DOHH2 (cell line): ENCODE measurements around the gene HDHD5.

Source experiments
- H3F3A ChIP-seq: fragments of 200-600 bp; sonication (generic), shearing (Covaris generic); 2 replicates; pipeline ENCODE4 v1.6.0; 2016; ENCODE audit warnings: antibody characterized with exemption, mild to moderate bottlenecking; ENCODE audit not compliant: control insufficient read depth, insufficient read depth
- H3K27ac ChIP-seq: fragments of 200-600 bp; sonication (generic); 2 replicates; pipeline ENCODE4 v1.5.1; 2014; ENCODE audit warnings: low read depth, mild to moderate bottlenecking, low read length, moderate library complexity
- H3K27me3 ChIP-seq: fragments of 200-600 bp; sonication (generic); 2 replicates; pipeline ENCODE4 v1.6.1; 2014; ENCODE audit warnings: mild to moderate bottlenecking, low read length, mixed read lengths; ENCODE audit not compliant: control insufficient read depth
- H3K36me3 ChIP-seq: fragments of 200-600 bp; sonication (generic); 2 replicates; pipeline ENCODE4 v1.6.1; 2014; ENCODE audit warnings: mild to moderate bottlenecking, low read length, moderate library complexity, mixed read lengths; ENCODE audit not compliant: control insufficient read depth
- H3K4me1 ChIP-seq: fragments of 200-600 bp; sonication (generic); 2 replicates; pipeline ENCODE4 v1.6.1; 2014; ENCODE audit warnings: mild to moderate bottlenecking, low read length, mixed read lengths; ENCODE audit not compliant: control insufficient read depth
- H3K4me2 ChIP-seq: fragments of 200-600 bp; sonication (generic); 2 replicates; pipeline ENCODE4 v1.6.0; 2014; ENCODE audit warnings: mild to moderate bottlenecking, low read length, moderate library complexity
- H3K4me3 ChIP-seq: fragments of 200-600 bp; sonication (generic); 2 replicates; pipeline ENCODE4 v1.5.1; 2014; ENCODE audit warnings: mild to moderate bottlenecking, low read length, mixed read lengths
- H3K79me2 ChIP-seq: fragments of 200-600 bp; sonication (generic); 2 replicates; pipeline ENCODE4 v1.6.1; 2014; ENCODE audit warnings: mild to moderate bottlenecking, low read length, mixed read lengths; ENCODE audit not compliant: control insufficient read depth
- H3K9me2 ChIP-seq: fragments of 200-600 bp; sonication (generic); replicated peaks from 2 replicates; pipeline ENCODE4 v1.6.1; 2014; ENCODE audit warnings: mild to moderate bottlenecking, low read length, mixed read lengths; ENCODE audit not compliant: control insufficient read depth
- H3K9me3 ChIP-seq: fragments of 200-600 bp; sonication (generic); 2 replicates; pipeline ENCODE4 v1.6.1; 2014; ENCODE audit warnings: antibody characterized with exemption, low read length, mixed read lengths; ENCODE audit not compliant: control insufficient read depth, insufficient read depth
- H4K20me1 ChIP-seq: fragments of 200-600 bp; sonication (generic); 2 replicates; pipeline ENCODE4 v1.6.0; 2014; ENCODE audit warnings: low read depth, mild to moderate bottlenecking, antibody characterized with exemption, low read length, moderate library complexity; ENCODE audit not compliant: control insufficient read depth, insufficient read depth
- CTCF ChIP-seq: fragments of 200-600 bp; sonication (generic); IDR thresholded peaks from one replicate; pipeline ENCODE4 v1.5.1; 2014; ENCODE audit warnings: antibody characterized with exemption, mild to moderate bottlenecking, low read depth, low read length; ENCODE audit not compliant: poor library complexity, severe bottlenecking
- EZH2phosphoT487 ChIP-seq: fragments of 200-600 bp; sonication (generic); IDR thresholded peaks from 2 replicates; pipeline ENCODE4 v1.6.1; 2017; ENCODE audit warnings: borderline replicate concordance, mild to moderate bottlenecking, antibody characterized with exemption, low read length, moderate library complexity, mixed read lengths

HDHD5 gene

GRCh38 chr22:17158568-17159503, at the start of gene HDHD5:
TSS of gene HDHD5 (minus strand) at chr22:17159277. CDS start at chr22:17159251, 26 bp downstream.
- H3K4me1 ChIP-seq: peaks cover 35% of the 10 kb centered on the region
- H3K36me3 ChIP-seq: peaks cover 14% of the 10 kb centered on the region
- TF ChIP-seq EZH2phosphoT487 (no peak), CTCF (no peak)

GRCh38 chr22:17205432-17205831, 46.4 kb upstream of the HDHD5 start:
- H3K9me2 ChIP-seq: no peaks in the 10 kb centered on the region
- H3K79me2 ChIP-seq: no peaks in the 10 kb centered on the region
- H3K4me1 ChIP-seq: peaks cover 3% of the 10 kb centered on the region; the same call in 1 of the 2 replicates
- no peak for TF ChIP-seq EZH2phosphoT487
- TF ChIP-seq CTCF: peak; percentile 60
- H3K27me3 ChIP-seq: no peaks in the 10 kb centered on the region
- H3K4me3 ChIP-seq: no peak overlapping the region
- no peaks in the 10 kb centered on the region for H3K36me3 ChIP-seq
- H3K27ac ChIP-seq: no peak overlapping the region
- no peak overlapping the region for H3K4me2 ChIP-seq
- no peaks in the 10 kb centered on the region for H3K9me3 ChIP-seq
- no peaks in the 10 kb centered on the region for H3F3A ChIP-seq
- no peaks in the 10 kb centered on the region for H4K20me1 ChIP-seq

More at GRCh38 chr22:17158568-17159503, at the start of gene HDHD5:
- H3K27me3 ChIP-seq: no peaks in the 10 kb centered on the region
- H3K9me3 ChIP-seq: no peaks in the 10 kb centered on the region
- H3K4me3 ChIP-seq: peak within 1 kb of the TSS; percentile 96
- peaks cover 61% of the 10 kb centered on the region for H3K79me2 ChIP-seq
- no peaks in the 10 kb centered on the region for H4K20me1 ChIP-seq
- H3K9me2 ChIP-seq: no peaks in the 10 kb centered on the region
- peak within 1 kb of the TSS; percentile 99 for H3K4me2 ChIP-seq
- peak within 1 kb of the TSS; percentile 56 for H3K27ac ChIP-seq
- H3F3A ChIP-seq: 0 out of 2 replicates have a peak, but pooled peaks cover 3% of the 10 kb centered on the region

- no peaks in the 10 kb centered on the region for H3K36me3 ChIP-seq
- no peak overlapping the region for H3K27ac ChIP-seq
- H3K4me2 ChIP-seq: no peak overlapping the region
- peak; percentile 34 for TF ChIP-seq CTCF
- no peak for TF ChIP-seq EZH2phosphoT487
- H3K4me1 ChIP-seq: peaks cover 3% of the 10 kb centered on the region; the same call in 1 of the 2 replicates
- H3K9me2 ChIP-seq: no peaks in the 10 kb centered on the region
- no peak overlapping the region for H3K4me3 ChIP-seq
- no peaks in the 10 kb centered on the region for H3F3A ChIP-seq
- no peaks in the 10 kb centered on the region for H4K20me1 ChIP-seq
- H3K9me3 ChIP-seq: no peaks in the 10 kb centered on the region
- no peaks in the 10 kb centered on the region for H3K79me2 ChIP-seq
- no peaks in the 10 kb centered on the region for H3K27me3 ChIP-seq
Observed at GRCh38 chr22:17201285-17201945, 42.3 kb upstream of the HDHD5 start.
